Stimulated activated CD4-positive, alpha-beta T cell treated with anti-CD3 and anti-CD28 coated beads, Interleukin-4, amount 100 ng/mL, for 1 hour (primary cell): ENCODE results near the gene SPARC.
"Not testable (repeated sequence)": the region's sequence is repeated elsewhere in the genome, so short reads cannot be mapped to it uniquely, and the experiment has no call there.

ENCODE experiments used
- DNase-seq: peaks from one replicate; pipeline ENCODE4 v3.0.0-alpha.2; 2020

SPARC gene

GRCh38 chr5:151700296-151700695, 13.6 kb upstream of the SPARC start:
- DNase-seq, result no peak

DNA sequence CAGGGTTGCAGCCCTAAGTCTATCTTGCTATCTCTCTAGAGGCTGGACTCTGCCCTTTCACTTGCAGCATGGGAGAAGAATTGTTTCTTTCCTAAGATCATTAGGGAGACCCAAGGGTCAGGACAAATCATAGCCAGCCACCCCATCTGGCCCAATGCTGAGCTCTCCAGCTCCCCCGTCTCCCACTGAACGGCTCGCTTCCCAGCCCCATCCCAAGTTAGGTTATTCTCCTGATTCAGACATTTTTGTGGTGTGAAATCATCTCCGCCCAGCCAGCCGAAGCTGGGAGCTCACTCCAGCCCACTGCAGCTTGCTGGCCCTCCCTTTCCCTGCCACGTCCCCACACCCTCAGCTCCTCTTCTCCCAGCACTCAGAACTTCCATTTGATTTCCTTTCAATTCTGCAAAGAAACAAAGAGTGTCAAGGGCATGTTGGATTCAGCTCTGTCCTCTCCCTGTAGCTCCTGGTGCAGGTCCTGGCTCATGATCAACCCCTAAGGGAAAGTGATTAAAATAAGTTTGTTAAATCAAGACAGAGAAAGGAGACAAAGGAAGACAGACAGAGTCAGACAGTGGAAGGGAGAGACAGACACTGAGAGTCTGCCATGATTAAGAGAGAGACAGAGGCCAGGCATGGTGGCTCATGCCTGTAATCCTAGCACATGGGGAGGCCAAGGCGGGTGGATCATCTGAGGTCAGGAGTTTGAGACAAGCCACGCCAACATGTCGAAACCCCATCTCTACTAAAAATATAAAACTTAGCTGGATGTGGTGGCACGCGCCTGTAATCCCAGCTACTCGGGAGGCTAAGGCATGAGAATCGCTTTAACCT, 12.6 kb upstream of the SPARC start:
- no peak for DNase-seq

DNA sequence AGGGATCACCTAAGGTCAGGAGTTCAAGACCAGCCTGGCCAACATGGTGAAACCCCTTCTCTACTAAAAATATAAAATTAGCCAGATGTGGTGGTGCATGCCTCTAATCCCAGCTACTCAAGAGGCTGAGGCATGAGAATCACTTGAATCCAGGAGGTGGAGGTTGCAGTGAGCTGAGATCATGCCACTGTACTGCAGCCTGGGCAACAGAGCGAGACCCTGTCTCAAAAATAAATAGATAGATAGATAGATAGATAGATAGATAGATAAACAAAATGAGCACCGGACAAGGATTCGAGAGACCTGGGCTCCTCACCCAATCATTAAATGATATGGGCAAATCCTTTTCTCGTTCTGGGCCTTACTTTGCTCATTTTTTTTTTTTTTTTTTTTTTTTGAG, 11.4 kb upstream of the SPARC start:
- not testable (repeated sequence) for DNase-seq

- DNase-seq, result no peak
Observed at GRCh38 chr5:151697452-151697851, 10.7 kb upstream of the SPARC start.

DNA sequence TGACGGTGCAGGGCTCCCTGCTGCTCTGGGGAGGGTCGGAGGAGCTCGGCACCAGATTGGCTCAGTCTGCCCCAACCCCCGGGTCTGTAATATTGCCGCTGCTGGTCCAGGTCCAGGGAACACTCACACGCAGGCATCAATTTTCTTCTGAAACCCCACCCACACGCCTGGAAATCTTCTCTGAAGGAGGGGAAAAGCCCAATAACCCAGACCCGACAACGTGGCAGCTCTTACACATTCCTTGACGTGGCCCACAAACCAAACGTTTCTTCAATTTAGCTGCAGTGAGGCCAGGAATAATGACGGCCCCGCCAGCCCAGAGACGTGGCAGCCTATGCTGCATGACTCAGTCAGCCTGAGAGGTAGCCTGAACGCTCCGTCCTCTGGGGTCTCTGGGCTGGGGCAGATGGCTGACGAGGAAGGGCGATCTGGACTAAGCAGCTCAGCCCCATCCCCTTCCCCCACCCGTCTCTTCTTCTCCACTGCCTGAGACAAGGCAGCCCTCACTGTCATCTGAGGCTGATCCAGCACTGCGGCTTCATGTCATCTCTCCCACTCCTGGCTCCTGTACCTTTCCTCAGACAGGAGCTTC, 9.9 kb upstream of the SPARC start:
- no peak for DNase-seq

GRCh38 chr5:151695464-151695863, 8.7 kb upstream of the SPARC start:
- DNase-seq, result no peak

DNA sequence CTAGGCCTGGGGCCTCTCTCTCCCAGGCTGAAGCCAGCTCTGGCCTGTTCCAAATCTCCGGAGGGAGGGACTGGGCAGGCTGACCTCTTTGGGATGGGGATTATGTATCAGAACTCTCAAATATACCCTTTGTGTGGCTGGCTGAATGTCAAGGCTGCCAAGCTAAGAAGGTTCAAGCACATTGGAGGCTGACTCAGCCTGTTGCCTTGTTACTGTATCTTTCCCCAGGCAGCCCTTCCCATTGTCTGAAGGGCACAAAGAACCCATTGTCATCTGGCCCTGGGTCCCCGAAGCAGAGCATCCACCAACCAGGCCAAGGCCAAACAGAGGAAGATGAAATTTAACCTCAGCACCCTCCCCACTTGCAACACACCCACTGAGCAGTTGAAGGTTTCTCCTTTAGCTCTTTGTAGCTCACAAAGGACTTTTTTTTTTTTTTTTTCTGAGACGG, 7.3 kb upstream of the SPARC start:
- no peak for DNase-seq

DNA sequence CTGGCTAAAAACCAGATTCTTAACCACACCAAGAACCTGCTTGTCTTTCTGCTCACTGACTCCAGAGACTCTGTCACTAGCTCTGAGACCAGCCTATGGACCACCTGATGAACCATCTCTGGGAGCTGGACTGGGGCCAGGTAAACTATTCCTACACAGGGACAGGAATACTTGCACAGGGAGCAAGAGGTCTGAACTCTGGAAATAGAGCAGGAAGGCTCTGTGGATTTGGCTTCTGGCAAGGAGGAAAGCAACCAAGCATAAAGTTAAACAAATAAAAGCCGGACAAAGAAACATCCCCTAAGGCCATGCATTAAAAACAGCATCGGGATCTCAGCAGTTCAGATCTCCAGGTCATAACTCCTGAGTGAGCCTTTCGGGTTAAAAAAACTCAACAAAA, 5.6 kb upstream of the SPARC start:
- DNase-seq, result no peak

GRCh38 chr5:151691706-151692105, 5.0 kb upstream of the SPARC start:
- no peak for DNase-seq

DNA sequence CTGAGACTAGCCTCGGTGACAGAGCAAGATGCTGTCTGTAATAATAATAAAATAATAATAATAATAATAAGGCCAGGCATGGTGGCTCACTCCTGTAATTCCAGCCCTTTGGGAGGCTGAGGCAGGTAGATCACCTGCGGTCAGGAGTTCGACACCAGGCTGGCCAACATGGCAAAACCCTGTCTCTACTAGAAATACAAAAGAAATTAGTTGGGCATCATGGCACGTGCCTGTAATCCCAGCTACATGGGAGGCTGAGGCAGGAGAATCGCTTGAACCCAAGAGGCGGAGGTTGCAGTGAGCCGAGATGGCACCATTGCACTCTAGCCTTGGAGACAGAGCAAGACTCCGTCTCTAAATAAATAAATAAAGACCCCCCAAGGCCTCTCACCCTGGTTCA, 2.9 kb upstream of the SPARC start:
- not testable (repeated sequence) for DNase-seq

DNA sequence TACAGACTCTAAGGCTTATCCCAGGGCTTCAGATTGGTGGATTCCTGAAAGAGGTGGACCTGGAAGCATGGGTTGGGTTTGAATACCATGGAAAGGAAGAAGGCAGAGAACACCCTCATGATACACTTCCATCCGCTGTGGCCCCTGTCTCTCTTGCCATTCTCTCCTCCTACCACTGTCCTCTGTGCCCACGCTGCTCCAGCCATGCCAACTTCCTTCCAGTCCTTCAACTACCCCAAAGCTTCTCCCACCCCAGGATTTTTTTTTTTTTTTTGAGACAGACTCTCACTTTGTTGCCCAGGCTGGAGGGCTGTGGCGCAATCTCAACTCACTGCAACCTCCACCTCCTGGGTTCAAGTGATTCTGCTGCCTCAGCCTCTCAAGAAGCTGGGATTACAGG, 1.7 kb upstream of the SPARC start:
- no peak for DNase-seq

DNA sequence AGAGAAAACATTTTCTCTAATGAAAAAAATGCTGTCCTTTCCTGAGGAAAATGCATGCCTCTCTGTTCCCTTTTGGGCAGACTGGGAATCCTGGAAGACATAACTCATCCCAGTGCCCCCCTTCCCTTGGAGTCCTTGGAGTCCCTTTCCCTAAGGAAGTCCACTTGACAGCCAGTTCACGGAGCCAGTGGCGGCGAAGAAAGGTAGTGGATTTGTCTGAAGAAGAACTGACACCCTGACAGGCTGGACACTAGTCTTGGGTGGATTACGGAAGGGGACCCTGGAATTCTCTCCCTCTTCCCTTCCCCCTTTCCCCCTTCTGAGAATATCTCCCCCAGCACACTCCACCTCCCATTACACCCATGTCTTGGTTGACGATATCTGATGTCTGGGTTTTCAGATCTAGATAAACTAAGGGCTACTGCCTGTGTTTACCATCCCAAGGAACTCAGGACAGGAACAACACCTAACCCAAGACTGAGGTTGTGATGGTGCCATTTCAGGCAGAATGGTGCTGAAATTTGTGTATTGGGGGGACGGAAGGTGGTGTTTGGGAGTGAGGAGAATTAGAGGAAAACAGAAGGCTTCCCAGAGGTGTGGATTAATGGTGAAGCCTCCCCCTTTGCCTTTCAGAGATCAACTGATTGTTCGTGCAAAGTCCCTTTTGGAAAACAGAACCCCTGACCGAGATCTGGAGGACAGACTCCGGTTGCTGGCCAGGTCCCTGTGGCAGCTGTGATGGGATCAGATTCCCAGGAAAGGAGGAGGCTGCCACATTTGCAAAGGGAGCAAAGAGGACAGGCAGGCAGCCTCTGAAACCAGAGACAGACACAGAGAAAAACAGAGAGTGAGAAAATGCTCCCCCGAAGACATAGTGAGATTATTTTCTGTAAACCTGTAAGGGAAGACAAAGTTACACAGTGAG, 704 bp downstream of the SPARC start:
- no peak for DNase-seq

DNA sequence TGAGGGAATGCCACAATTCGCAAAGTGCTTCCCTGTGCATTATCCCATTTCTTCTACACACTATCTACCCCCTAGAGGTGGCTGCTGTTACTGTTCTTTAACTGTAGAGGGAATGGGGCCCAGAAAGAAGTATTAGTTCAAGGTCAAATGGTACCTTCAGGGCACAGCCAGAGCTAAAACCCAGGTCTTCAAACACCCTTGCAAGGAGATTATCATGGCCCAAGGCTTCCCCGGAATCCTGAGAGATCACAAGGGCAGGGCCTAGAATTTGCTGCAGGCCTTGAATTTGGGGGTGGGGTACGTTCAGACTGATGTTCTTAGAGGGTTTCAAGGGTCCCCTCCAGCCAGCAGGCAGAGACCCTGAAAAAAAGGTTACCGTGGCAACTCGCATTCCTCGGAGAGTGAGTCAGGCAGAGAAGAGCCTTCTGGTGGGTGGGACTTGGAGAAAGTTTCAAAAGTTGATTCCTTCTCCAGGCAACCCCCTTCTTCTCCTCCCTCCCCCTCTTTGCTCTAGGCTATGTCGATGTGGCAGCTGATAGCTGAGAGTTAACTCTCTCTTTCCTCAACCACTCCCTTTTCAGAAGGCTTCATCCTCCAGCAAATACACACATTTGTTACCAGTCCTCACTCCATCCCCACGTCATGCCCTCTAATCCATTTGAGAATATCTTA, 1.9 kb downstream of the SPARC start:
- no peak for DNase-seq

DNA sequence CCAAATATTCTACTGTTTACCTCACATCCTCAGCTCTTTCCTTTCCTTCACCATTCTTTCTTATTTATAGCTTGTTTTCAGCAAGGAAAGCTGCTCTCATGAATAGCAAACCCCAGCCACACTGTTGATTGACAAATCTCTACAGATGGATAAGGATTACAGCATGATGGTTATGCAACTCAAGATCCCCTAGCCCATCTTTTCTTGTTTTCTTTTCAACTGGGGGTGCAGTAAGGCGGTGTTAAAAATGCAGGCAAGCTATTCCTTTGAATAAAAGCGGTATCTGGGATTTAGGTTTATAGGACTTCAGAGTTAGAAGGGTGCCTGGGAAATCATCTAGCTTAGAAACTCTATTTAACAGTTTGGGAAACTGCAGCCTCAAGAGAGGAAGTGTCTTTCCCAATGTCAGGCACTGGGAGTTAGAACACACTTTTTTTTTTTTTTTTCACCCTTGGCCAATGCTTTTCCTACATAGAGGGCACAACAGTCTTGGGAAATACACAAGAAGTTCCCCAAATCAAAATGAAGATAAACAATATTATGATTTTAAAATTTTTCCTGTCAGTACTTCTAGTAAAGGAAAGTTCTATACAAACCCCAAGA, 2.6 kb downstream of the SPARC start:
- DNase-seq, result no peak

- no peak for DNase-seq
Observed at GRCh38 chr5:151683444-151683843, 3.3 kb downstream of the SPARC start.

GRCh38 chr5:151682751-151683331, 3.9 kb downstream of the SPARC start:
- DNase-seq, result no peak

GRCh38 chr5:151682240-151682639, 4.5 kb downstream of the SPARC start:
- DNase-seq, result no peak

DNA sequence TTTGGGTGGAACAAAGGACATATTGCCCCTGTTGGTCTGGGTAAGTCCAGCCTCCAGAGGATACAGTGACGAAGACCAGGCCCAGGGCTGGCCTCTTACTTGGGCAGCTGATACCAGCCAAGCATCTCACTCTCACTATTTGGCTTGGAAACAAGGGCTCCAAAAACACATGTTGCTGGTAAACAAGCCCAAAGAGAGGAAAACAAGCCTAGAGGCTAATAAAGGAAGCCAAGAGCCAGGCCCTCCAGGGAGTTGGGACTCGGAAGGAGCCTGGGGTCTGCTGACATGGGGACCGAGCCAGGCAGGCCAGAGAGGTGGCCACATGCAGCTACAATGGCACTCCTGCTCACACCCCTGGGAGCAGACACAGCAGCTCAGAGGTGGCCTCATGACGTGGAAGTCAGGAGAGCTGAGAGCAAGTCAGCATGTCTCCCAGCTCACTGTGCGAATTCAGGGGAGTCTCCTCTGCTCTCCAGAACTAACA, 5.7 kb downstream of the SPARC start:
- no peak for DNase-seq

- not testable (repeated sequence) for DNase-seq
Observed at GRCh38 chr5:151680156-151680505, 6.6 kb downstream of the SPARC start.

DNA sequence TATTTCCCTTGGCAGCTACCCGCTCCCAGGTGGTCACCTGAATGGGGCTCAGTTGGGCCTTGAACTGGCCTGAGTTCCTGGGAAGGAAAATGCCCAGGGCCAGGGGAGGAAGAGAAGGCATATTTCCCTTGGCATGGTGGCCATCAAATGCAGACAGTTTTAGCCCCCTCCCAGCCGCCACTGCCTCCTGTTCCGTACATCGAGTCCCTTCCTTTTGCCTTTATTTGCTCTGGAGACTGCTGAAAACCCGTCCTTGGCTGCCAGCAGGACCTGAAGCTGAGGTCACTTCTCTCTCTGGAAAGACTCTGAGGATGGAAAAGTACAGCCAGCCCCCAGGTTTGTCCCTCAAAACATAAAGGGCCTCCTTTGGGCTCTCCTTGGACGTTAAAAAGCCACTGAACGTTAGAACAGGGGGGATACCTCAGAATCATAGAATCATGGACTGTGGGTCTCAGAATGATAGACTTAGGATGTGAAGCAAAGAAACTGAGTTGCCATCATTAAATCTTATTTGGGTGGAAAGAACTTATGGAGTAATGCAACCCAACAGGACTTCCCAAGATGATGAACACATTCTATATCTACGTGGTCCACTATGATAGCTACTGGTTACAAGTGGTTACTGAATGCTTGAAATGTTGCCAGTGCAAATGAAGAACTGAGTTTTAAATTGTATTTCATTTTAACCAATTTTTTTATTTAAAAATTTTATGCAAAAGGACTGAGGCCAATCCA, 7.1 kb downstream of the SPARC start:
- no peak for DNase-seq

DNA sequence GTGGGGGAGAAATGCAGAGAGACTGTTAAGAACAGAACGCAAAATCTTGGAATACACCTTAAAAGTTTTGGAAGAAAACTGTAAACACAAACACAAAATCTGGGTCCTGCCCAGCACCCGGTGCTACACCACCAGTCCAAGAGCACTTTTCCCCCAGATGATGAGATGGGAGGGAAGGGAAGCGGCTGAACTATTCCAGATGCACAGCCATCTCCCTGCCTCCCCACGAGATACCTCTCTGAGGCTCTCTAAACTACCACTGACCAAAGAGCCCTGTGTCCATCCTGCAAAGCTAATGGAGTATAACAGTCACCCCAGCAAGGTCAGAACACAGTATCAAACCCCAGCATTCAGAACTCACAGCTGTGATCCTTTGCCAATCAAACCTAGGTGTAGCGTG, 8.0 kb downstream of the SPARC start:
- no peak for DNase-seq
